NCI-H524 treated with DMSO at 0.1 percent for 48 hours (cell line): ENCODE data around the gene CAMK2B.

ENCODE experiments used
- DNase-seq: peaks from one replicate; lab custom pipeline; 2025; lab: John Stamatoyannopoulos, UW

The CAMK2B gene

GRCh38 chr7:44325201-44325671 lies at the start of gene CAMK2B:
Gene CAMK2B (minus strand): TSS chr7:44325594. CDS start chr7:44325421, 173 bp downstream.
- DNase-seq, result no peak

DNA sequence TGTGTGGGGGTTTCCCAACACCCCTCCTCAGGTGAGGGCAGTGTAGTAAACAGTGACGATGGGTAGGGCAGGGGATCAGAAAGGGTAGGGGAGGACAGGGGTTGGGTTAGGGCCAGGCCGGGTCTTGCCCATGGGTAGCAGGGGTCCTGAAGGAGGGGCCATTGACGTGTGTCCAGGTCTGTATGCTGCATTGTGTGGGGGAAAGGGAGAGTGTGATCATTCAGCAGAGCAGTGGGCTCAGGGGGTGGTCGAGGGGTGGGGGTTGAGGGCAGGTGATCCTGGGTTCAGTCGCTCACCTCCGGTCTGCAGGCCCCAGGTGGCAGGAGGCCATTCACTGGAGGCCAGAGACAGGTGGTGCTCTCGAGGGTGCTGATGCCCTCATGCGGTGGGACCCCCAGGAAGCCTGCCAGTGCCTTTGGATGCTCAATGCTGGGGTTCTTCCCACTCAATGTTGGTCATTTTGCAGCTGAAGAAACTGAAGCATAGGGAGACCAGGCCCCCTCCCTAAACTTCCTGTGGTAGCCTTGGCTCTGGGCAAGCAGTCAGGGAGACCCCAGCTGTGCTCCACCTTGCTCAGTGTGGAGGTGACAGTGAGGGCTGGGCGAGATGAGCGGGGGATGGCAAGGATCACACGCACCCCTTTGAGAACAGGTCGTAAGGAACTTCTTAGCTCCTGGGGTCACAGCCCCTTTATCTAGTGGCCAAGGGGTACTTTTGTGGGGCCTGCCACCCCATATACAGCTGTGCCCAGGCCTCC lies 48.8 kb upstream of the CAMK2B start:
- no peak for DNase-seq

DNA sequence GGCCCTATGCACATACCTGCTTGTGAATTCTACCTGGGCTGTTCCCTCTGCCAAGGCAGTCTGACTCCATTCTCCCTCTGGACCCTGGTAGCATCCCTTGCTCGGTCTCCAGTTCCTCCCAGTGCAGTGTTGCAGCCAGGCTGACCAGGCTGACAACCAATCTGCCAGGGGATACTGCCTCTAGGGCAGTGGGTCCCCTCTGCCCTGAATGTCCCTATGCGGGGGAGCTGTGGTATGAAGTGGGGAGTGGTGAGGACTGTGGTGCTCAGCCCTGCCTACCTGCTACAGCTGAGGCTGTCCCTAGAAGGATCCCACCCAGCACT lies 48.0 kb upstream of the CAMK2B start:
- DNase-seq, result no peak

- no peak for DNase-seq
These were observed 47.4 kb upstream of the CAMK2B start for GRCh38 chr7:44372560-44373417.

- no peak for DNase-seq
These were observed 43.5 kb upstream of the CAMK2B start for GRCh38 chr7:44368885-44369284.

DNA sequence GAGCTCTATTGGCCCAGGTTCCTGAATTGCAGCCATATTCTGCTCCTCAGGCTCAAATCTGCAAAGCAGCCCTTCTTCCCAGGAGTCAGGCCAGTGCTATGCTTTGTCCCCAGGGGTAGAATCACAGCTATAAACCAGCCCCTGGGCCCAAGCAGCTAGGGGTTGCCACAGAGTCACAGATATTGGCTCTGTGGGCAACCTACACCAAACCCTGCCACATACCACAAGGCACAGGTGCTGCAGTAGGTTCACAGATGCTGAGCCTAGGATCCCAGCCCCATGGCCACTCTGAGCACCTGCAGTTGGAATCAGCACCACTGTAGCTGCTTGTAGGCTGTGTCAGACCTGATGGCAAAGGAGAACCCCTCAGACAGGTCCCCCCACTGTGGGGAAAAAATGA lies 43.1 kb upstream of the CAMK2B start:
- no peak for DNase-seq

- DNase-seq, result no peak
These were observed 42.2 kb upstream of the CAMK2B start for GRCh38 chr7:44367475-44368043.

DNA sequence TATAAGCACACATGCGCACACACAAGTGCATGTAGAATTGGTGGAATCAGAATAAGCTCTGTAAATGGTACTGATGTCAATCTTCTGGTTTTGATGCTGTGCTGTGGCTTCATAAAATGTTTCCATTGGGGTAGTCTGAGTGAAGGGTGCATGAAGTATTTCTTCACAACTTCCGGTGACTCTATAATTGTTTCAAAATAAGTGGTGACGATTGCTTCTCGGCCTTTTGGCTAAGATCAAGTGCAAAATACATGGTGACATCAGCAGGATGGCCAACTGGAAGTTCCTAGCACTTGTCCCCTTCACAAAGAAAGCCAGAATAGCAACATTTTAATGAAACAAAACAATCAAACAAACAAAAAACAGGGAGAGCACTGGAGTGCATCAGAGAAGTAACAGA lies 41.6 kb upstream of the CAMK2B start:
- no peak for DNase-seq

DNA sequence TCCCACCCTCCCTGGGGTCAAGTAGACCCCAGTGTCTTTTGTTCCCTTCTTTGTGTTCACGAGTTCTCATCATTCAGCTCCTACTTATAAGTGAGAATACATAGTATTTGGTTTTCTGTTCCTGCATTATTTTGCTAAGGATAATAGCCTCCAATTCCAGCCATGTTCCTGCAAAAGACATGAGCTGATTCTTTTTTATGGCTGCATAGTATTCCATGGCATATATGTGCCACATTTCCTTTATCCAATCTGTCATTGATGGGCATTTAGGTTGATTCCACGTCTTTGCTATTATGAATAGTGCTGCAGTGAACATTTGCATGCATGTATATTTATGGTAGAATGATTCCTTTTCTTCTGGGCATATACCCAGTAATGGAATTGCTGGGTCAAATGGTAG lies 28.3 kb upstream of the CAMK2B start:
- DNase-seq, result no peak

DNA sequence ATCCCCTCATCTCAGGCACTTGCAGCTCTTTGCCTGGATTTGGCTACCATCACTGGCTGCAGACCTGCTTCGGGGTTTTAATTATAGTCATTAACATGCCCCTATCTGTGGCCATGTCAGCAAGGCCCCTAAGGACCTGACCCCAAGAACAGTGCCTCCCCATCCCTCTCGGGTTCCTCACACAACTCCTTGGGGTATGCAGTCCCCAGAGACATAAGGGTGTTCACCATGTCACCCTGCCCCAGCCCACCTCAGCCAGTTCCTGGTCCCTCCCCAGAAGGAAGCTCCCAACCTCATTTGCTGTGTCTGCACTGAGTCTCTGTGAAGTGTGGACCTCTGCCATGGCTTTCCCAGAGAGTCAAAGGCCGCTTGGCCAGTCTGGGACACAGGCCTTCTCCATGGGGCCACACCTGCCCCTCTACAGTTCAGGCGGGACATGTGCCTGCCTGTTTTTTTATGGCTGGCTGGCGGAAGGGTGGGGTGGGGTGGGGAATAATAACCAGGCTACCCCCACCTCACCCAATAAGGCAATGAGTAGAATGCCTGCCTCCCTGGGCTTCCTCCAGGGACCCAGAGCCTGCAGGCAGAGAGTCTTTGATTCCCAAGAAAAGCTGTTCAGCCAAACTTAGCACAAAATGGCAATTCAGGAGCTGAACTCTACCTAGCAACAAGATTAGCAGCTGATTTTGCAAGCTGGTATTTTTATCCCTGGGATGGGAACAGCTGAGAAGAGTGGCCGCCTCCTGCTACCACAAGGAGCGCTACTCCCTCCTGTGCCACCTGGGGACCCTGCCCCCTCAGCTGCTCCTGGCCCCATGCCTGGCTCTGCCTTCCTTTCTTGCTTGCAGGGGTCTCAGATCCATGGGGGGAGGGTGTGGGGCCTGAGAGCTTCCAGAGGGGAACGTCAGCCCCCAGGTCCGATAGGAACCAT lies 23.7 kb upstream of the CAMK2B start:
- no peak for DNase-seq

GRCh38 chr7:44348300-44348699 lies 22.9 kb upstream of the CAMK2B start:
- DNase-seq, result no peak

- no peak for DNase-seq
These were observed 22.2 kb upstream of the CAMK2B start for GRCh38 chr7:44347546-44348114.

DNA sequence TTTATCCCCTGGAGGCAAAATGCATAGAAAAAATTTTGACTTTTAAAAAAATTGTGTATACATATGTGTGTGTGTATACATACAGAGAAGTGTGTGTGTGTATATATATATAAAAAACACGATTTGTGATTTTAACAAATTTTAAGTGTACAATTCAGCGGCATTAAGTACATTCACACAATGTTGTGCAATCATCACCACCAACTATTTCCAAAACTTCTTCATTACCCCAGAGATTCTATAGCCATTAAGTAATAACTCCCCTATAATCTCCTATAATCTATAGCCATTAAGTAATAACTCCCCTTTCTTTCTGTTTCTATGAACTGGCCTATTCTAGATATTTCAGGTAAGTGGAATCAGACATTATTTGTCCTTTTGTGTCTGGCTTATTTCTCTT lies 20.7 kb upstream of the CAMK2B start:
- DNase-seq, result no peak

GRCh38 chr7:44341401-44341800 lies 16.0 kb upstream of the CAMK2B start:
- no peak for DNase-seq

- DNase-seq, result no peak
These were observed 13.2 kb upstream of the CAMK2B start for GRCh38 chr7:44338600-44338999.

DNA sequence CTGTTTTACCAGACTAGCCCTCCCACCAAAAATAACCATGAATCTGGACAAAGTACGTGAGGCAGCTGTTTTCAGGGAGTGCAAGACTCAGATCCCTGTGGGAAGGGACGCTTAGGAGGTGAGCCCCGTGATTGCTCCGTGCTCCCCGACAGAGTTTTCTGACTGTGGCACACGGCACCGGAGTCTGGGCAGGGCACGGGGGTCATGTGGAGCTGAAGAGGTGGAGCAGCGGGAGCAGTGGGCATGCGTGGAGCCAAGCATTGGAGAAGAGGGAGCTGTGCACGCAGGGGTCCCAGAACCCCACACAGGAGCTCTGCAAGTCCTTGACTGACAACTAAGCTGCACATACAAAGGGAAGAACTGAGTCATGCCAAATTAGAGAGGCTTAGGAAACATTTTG lies 11.1 kb upstream of the CAMK2B start:
- no peak for DNase-seq

DNA sequence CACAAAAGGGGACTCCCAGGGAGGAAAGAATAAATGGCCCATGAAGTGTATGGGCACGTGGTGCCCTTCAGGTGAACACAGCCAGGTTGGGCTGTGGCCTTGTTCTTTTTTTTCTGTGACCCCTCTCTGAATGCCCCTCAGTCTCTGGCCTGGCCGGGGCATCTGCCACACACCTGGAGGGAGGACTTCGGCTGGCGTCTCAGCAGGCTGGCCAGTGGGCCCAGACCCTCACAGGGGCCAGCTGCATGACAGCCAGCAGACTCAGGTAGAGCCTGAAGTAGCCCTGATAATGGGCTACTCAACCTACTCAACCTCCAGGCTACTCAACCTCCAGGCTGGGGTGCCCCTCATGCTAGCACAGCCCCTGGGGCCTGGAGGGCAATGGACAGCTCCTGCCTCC lies 9.8 kb upstream of the CAMK2B start:
- no peak for DNase-seq

DNA sequence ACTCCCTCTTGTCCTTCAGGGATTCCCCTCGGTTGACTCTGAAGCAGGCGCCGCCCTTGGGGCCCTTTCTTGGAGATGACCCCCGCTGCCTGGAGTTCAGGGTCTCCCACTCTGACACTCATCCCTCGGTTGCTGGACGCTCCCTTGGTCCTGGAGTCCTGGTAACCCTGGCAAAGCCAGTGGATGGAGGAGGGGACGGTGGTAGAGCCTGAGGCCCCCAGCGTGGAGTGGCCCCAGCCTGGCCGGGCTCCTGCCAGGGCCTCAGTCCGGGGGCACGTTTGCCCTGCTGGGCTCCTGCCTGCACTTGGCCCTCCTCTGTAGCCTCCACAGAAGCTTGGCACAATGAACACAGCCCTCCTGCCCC lies 9.3 kb upstream of the CAMK2B start:
- no peak for DNase-seq

DNA sequence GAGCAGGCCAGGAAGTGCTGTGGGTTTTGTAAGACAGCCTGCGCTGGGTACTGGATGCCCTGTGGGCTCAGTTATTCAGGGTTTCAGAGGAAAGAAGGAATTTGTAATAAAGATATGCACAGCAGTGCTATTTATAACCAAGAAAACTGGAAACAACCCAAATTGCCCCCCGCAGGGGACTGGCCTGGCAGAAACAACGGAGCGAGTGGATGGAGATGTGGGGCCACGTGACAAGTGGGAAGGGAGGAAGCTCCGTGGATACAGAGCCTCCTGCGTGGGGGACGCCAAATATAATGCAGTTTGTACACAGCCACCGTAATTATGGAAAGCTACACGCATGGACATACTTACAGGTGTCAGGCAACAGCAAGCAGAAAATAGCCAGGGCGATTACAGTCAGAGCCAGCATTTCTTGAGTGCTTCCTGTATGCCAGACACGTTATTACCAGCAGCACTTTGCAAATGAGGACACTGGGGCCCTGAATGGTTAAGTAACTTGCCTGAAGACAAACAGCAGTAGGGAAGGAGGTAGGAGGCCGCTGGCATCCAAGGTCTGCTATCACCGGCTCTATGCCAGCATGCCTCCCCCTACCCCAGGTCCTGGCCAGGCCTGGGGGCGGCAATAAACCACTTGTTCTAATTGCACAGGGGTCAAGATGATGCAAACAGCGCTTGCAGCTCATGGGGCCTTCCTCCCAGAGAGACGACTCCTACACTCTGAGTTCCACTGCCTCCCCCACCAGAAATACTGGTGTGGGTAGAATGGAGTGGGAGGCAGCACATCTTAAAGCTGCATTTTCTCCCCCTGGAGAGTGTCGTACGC lies 8.7 kb upstream of the CAMK2B start:
- no peak for DNase-seq

DNA sequence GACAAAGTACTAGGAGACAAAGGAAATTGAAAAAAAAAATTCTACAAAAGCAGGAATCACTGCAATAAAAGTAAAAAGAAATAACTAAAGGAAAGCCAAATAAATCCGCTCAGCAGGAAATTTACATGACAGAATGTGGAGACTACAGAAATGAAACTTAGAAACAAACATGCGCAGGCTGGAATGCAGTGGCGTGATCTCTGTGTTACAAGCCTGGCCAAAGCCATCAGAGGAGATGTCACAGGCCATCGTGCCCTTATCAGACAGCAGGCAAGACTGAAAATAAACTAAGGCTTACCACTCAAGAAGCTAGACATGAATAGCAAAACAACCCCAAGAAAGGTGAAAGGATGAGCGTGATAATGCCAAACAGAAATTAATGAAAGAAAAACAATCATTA lies 6.3 kb upstream of the CAMK2B start:
- no peak for DNase-seq

GRCh38 chr7:44330331-44330730 lies 4.9 kb upstream of the CAMK2B start:
- no peak for DNase-seq
